Right lung (tissue), 5 donors: ENCODE results near the gene DNAJB14. TPM values are rescaled to one million over a fixed set of nuclear protein-coding genes. Genes with fewer than 3 reads are reported as not detected.

Experiments
- DNase-seq, 2 donors: peaks; one replicate each; pipeline ENCODE4 v3.0.0-alpha.2; 2013
- polyA plus RNA-seq, 5 donors: library from polyadenylated mRNA; unstranded; fragments of 120-200 nt; gene quantifications; one replicate each; pipeline versions ENCODE4 v1.2.1 to v1.2.3, GENCODE V29; 2013; ENCODE audit warnings: inconsistent platforms in 1 of 5, low replicate concordance in 1 of 5; ENCODE audit not compliant: insufficient read length in 5 of 5, insufficient read depth in 1 of 5

The DNAJB14 gene
- polyA plus RNA-seq, 5 donors, result 30.0 to 57.8 (median 50.5) TPM

DNA sequence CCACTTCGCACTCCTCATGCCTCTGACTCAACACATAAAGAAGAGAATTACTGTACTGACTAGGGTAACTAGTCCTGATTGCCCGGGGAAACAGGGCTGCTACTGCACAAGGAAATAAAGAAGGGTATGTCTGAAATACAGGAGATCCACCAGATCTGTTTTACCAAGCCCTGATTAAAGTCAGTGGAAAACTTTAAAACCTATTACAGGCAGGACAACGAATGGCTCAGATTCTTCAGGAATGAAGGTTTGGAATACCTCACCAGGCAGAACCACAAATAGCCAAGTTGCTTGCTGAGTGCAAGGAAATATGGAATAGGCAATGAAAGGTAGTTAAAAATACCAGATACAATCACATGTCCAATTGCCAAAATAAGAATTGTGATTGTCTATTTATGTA is 69.5 kb downstream of the DNAJB14 start:
- no peak for DNase-seq

GRCh38 chr4:99875071-99875470 is 71.3 kb downstream of the DNAJB14 start:
- no peak for DNase-seq

DNA sequence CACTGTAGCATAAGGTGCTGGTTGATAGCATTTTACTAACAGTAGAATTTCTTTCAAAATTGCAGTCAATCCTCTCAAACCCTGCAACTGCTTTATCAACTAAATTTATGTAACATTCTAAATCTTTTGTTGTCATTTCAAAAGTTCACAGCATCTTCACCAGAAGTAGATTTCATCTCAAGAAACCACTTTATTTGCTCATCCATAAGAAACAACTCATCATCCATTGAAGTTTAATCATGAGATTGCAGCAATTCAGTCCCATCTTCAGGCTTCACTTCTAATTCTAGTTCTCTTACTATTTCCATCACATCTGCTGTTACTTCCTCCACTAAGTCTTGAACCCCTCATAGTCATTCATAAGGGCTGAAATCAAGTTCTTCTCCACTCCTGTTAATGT is 73.8 kb downstream of the DNAJB14 start:
- DNase-seq, result no peak

GRCh38 chr4:99868126-99868596 is 78.3 kb downstream of the DNAJB14 start:
- DNase-seq, result no peak

DNA sequence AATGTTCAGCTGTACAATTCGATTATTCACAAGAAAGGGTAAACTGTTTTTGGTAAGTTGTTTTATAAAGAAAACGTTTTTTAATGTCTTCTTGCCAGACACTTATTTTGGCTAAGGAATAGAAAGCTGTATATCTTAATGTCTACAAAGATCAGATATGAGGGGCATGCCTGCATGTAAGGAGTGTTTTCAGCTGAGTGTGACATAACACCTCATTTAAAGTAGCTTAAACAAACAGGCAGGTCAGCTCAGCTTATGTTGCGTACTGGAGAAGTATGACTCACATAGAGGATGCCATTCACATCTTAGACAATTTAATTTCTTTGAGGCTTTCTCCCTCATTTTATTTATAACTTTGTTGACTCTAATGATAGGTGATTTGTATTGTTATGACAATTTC is 82.6 kb downstream of the DNAJB14 start:
- peak; percentile 47 to 62 for DNase-seq

- DNase-seq, result no peak
Observed at GRCh38 chr4:99861120-99861905, 85.1 kb downstream of the DNAJB14 start.

- no peak for DNase-seq
Observed at GRCh38 chr4:99860521-99860920, 85.9 kb downstream of the DNAJB14 start.

- DNase-seq, result no peak
Observed at GRCh38 chr4:99859618-99860017, 86.8 kb downstream of the DNAJB14 start.

- DNase-seq, result no peak
Observed at GRCh38 chr4:99857307-99857706, 89.1 kb downstream of the DNAJB14 start.

DNA sequence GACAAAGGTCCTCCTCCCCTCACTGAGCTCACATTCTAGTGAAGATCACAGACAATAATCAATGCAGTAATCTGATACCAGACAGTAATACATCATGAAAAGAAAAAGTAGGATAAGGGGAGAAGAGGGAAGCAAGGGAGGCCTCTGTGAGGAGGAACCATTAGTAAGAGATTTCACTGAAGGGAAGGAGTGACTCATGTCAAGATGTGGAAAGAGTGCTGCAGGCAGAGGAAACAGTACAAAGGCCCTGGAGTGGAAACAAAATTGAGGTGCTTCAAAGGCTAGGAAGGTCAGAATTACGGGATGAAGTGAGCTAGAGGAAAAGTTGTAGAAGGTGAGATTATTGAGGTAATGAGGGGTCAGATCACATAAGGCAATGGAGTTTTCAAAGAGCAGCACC is 90.3 kb downstream of the DNAJB14 start:
- no peak for DNase-seq

DNA sequence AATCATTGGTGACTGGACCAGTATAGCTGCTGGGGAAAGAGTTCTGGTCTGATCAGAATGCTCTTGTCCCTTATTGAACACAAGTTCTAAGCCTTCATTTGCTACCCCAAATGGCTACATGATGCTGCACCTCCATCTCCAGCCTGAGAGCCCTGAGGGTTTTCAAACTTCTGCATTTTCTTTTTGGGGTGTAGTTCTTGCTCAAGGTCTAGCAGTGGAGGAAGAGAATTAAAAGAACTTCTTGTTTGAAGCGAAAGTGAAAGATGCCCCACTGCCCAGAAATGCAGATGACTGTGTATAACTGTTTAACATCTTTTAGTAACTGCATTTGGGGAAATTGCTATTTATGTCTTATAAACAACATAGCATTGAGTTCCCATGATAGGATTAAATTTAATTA is 90.7 kb downstream of the DNAJB14 start:
- no peak for DNase-seq

- DNase-seq, result no peak
Observed at GRCh38 chr4:99853999-99854398, 92.4 kb downstream of the DNAJB14 start.

GRCh38 chr4:99853190-99853589 is 93.2 kb downstream of the DNAJB14 start:
- no peak for DNase-seq

- no peak for DNase-seq
Observed at GRCh38 chr4:99852199-99852749, 94.1 kb downstream of the DNAJB14 start.

DNA sequence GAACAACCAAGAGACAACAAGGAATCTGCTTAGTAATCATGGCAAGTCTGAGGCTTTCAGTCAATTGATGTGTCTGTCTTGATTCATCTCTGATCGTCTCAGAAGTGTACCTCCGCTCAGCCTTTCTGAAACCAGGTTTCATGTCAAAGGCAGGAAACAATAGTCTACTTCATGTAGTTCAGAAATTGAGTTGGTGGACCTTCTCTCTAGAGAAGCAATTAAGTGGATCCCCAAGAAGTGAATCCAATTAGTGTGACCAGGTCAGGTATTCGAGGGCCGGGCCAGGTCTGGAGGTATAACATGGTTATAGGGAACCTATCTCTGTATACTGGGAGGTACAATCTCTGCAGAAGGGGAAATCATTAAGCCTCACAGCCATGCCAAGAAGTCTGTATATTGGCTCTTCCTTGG is 97.8 kb downstream of the DNAJB14 start:
- no peak for DNase-seq

GRCh38 chr4:99847362-99847976 is 98.9 kb downstream of the DNAJB14 start:
- DNase-seq, result no peak

- DNase-seq, result no peak
Observed at GRCh38 chr4:99846891-99847290, 99.5 kb downstream of the DNAJB14 start.

Other genes with a start within 250 kb of the DNAJB14 start
- gene DAPP1, start 129.8 kb downstream of the DNAJB14 start, polyA plus RNA-seq, result 1 to 10 TPM; 2.3 to 3.4 (median 2.8) TPM
- 100 to 1,000 TPM in 1 of 5 donors, 10 to 100 TPM in 4; 63.9 to 102 (median 84.7) TPM for gene LAMTOR3, start 52.2 kb downstream of the DNAJB14 start, polyA plus RNA-seq
- gene H2AZ1, start 3.7 kb upstream of the DNAJB14 start, polyA plus RNA-seq, result 100 to 1,000 TPM; 343 to 638 (median 414) TPM
- 1 to 10 TPM; 1.3 to 1.7 (median 1.5) TPM for gene DDIT4L, start 243.8 kb upstream of the DNAJB14 start, polyA plus RNA-seq